ENCODE measurements around the gene ABCA3.

Gene ABCA3

GRCh38 chr16:2308089-2308962 is 32.2 kb downstream of the ABCA3 start:
- no peak for FAIRE-seq

- FAIRE-seq: no peak
Measured at GRCh38 chr16:2299915-2300192, 40.7 kb downstream of the ABCA3 start.

GRCh38 chr16:2299121-2299914 is 41.2 kb downstream of the ABCA3 start:
- no peak for FAIRE-seq

GRCh38 chr16:2298621-2299020 is 41.9 kb downstream of the ABCA3 start:
- FAIRE-seq: no peak

- FAIRE-seq: no peak
Measured at GRCh38 chr16:2297506-2297860, 43.0 kb downstream of the ABCA3 start.

GRCh38 chr16:2296661-2297505 is 43.6 kb downstream of the ABCA3 start:
- no peak for FAIRE-seq

- no peak for FAIRE-seq
Measured at GRCh38 chr16:2295056-2295798, 45.3 kb downstream of the ABCA3 start.

GRCh38 chr16:2292221-2292620 is 48.3 kb downstream of the ABCA3 start:
- FAIRE-seq: no peak

- FAIRE-seq: no peak
Measured at GRCh38 chr16:2289282-2289681, 51.2 kb downstream of the ABCA3 start.

- FAIRE-seq: no peak
Measured at GRCh38 chr16:2288726-2289125, 51.8 kb downstream of the ABCA3 start.

GRCh38 chr16:2287916-2288547 is 52.5 kb downstream of the ABCA3 start:
- no peak for FAIRE-seq

GRCh38 chr16:2286550-2286949 is 54.0 kb downstream of the ABCA3 start:
- FAIRE-seq: no peak

- FAIRE-seq: no peak
Measured at GRCh38 chr16:2285731-2286191, 54.8 kb downstream of the ABCA3 start.

GRCh38 chr16:2284797-2285576 is 55.5 kb downstream of the ABCA3 start:
- no peak for FAIRE-seq

- FAIRE-seq: no peak
Measured at GRCh38 chr16:2284001-2284770, 56.3 kb downstream of the ABCA3 start.

- no peak for FAIRE-seq
Measured at GRCh38 chr16:2282866-2283555, 57.5 kb downstream of the ABCA3 start.

GRCh38 chr16:2282262-2282661 is 58.3 kb downstream of the ABCA3 start:
- no peak for FAIRE-seq

GRCh38 chr16:2280981-2281542 is 59.5 kb downstream of the ABCA3 start:
- FAIRE-seq: no peak

- no peak for FAIRE-seq
Measured at GRCh38 chr16:2280461-2280860, 60.1 kb downstream of the ABCA3 start.
